ENCODE results near the gene OR13C8. TPM values are rescaled to one million over a fixed set of nuclear protein-coding genes. Genes with fewer than 3 reads are reported as not detected.
"Not testable (repeated sequence)": the region's sequence is repeated elsewhere in the genome, so short reads cannot be mapped to it uniquely, and the experiment has no call there.

OR13C8 gene
- total RNA-seq: not detected

- DNase-seq: no peak
Observed at GRCh38 chr9:104568868-104569267, at the start of gene OR13C8. OR13C8 (plus strand) TSS chr9:104569168; CDS start chr9:104569168, 0 bp downstream.

- not testable (repeated sequence) for DNase-seq
Observed at GRCh38 chr9:104520241-104520640, 48.7 kb upstream of the OR13C8 start.

- DNase-seq: no peak
Observed at GRCh38 chr9:104527109-104527508, 41.9 kb upstream of the OR13C8 start, which contains the start of gene OR13C4. OR13C4 (minus strand) TSS chr9:104527209; CDS start chr9:104527209, 0 bp downstream.

- DNase-seq: no peak
Observed at GRCh38 chr9:104536756-104537155, 32.2 kb upstream of the OR13C8 start, which contains the start of gene OR13C3. OR13C3 (minus strand) TSS chr9:104536856; CDS start chr9:104536723, 133 bp downstream.

GRCh38 chr9:104539275-104539674, 29.7 kb upstream of the OR13C8 start:
- no peak for DNase-seq

- no peak for DNase-seq
Observed at GRCh38 chr9:104544644-104545043, 24.3 kb upstream of the OR13C8 start.

GRCh38 chr9:104553261-104553660, 15.7 kb upstream of the OR13C8 start:
- DNase-seq: no peak

GRCh38 chr9:104555521-104555920, 13.4 kb upstream of the OR13C8 start:
- no peak for DNase-seq

- no peak for DNase-seq
Observed at GRCh38 chr9:104556830-104557634, 11.9 kb upstream of the OR13C8 start.

GRCh38 chr9:104564358-104564757, 4.6 kb upstream of the OR13C8 start:
- no peak for DNase-seq

GRCh38 chr9:104572612-104573011, 3.6 kb downstream of the OR13C8 start:
- no peak for DNase-seq

GRCh38 chr9:104575456-104575855, 6.5 kb downstream of the OR13C8 start:
- no peak for DNase-seq

- no peak for DNase-seq
Observed at GRCh38 chr9:104577263-104577662, 8.3 kb downstream of the OR13C8 start.

- DNase-seq: no peak
Observed at GRCh38 chr9:104580562-104580961, 11.6 kb downstream of the OR13C8 start.

GRCh38 chr9:104586496-104587180, 17.7 kb downstream of the OR13C8 start:
- DNase-seq: no peak

- no peak for DNase-seq
Observed at GRCh38 chr9:104589626-104590025, 20.7 kb downstream of the OR13C8 start.

GRCh38 chr9:104598749-104599148, 29.8 kb downstream of the OR13C8 start:
- DNase-seq: not testable (repeated sequence)

- DNase-seq: not testable (repeated sequence)
Observed at GRCh38 chr9:104599313-104599712, 30.3 kb downstream of the OR13C8 start, which contains the start of gene OR13C5. OR13C5 (minus strand) TSS chr9:104599413; CDS start chr9:104599413, 0 bp downstream.

GRCh38 chr9:104604801-104605200, 35.8 kb downstream of the OR13C8 start:
- no peak for DNase-seq

GRCh38 chr9:104605527-104605926, 36.6 kb downstream of the OR13C8 start, which contains the start of gene OR13C2:
OR13C2 (minus strand) TSS chr9:104605627; CDS start chr9:104605627, 0 bp downstream.
- not testable (repeated sequence) for DNase-seq

GRCh38 chr9:104606152-104606551, 37.2 kb downstream of the OR13C8 start:
- no peak for DNase-seq

GRCh38 chr9:104608336-104608735, 39.4 kb downstream of the OR13C8 start:
- DNase-seq: no peak

- no peak for DNase-seq
Observed at GRCh38 chr9:104611213-104611612, 42.2 kb downstream of the OR13C8 start.

Measured in occipital lobe (tissue), 2 donors.